ENCODE data around the gene ITGA2. TPM values are rescaled to one million over a fixed set of nuclear protein-coding genes. Genes with fewer than 3 reads are reported as not detected.

Gene ITGA2
- total RNA-seq, 3 donors from 2014 or later: 0.80 to 33.7 (median 11.8) TPM

- Histone ChIP-seq H3K4me1 (no peaks in the 10 kb centered on the region), H3K4me3 (no peak overlapping the region), H3K27ac (no peak overlapping the region), H3K36me3 (no peaks in the 10 kb centered on the region), H3K27me3 (no peaks in the 10 kb centered on the region), H3K9me3 (no peaks in the 10 kb centered on the region)
- TF ChIP-seq POLR2A (IDR thresholded peaks at IDR 0.05): no peak
- no peak for TF ChIP-seq POLR2AphosphoS5 (IDR thresholded peaks at IDR 0.05)
- TF ChIP-seq CTCF (IDR thresholded peaks at IDR 0.05): no peak
- DNase-seq (ENCODE audit: low spot score in 2 of 2): no peak
- intact Hi-C loops (cut with DNase I; ENCODE audit: low total_unique reads): no loop called here
Observed at GRCh38 chr5:52994266-52994665, 5.1 kb downstream of the ITGA2 start.

GRCh38 chr5:52995095-52995494 lies 5.9 kb downstream of the ITGA2 start:
- TF ChIP-seq CTCF (IDR thresholded peaks at IDR 0.05) (no peak), POLR2A (IDR thresholded peaks at IDR 0.05) (no peak), POLR2AphosphoS5 (IDR thresholded peaks at IDR 0.05) (no peak)
- Histone ChIP-seq H3K9me3 (no peaks in the 10 kb centered on the region), H3K4me3 (no peak overlapping the region), H3K27me3 (no peaks in the 10 kb centered on the region), H3K36me3 (no peaks in the 10 kb centered on the region), H3K4me1 (no peaks in the 10 kb centered on the region), H3K27ac (no peak overlapping the region)
- DNase-seq (ENCODE audit: low spot score in 2 of 2): no peak
- intact Hi-C loops (cut with DNase I; ENCODE audit: low total_unique reads): no loop called here

GRCh38 chr5:52995914-52996313 lies 6.8 kb downstream of the ITGA2 start:
- H3K9me3 ChIP-seq: no peaks in the 10 kb centered on the region
- intact Hi-C loops (cut with DNase I; ENCODE audit: low total_unique reads): no loop called here
- no peak overlapping the region for H3K4me3 ChIP-seq
- no peaks in the 10 kb centered on the region for H3K27me3 ChIP-seq
- no peaks in the 10 kb centered on the region for H3K4me1 ChIP-seq
- H3K36me3 ChIP-seq: no peaks in the 10 kb centered on the region
- no peak for DNase-seq (ENCODE audit: low spot score in 2 of 2)
- H3K27ac ChIP-seq: peak overlapping the region in 1 of 2 donors; percentile 57
- no peak for TF ChIP-seq POLR2AphosphoS5 (IDR thresholded peaks at IDR 0.05)

- peak overlapping the region; percentile 56 to 57 for H3K27ac ChIP-seq
- H3K4me3 ChIP-seq: no peak overlapping the region
- H3K4me1 ChIP-seq: no peaks in the 10 kb centered on the region
- H3K9me3 ChIP-seq: no peaks in the 10 kb centered on the region
- DNase-seq (ENCODE audit: low spot score in 2 of 2): no peak
- intact Hi-C loops (cut with DNase I; ENCODE audit: low total_unique reads): no loop called here
- H3K36me3 ChIP-seq: no peaks in the 10 kb centered on the region
- no peaks in the 10 kb centered on the region for H3K27me3 ChIP-seq
- TF ChIP-seq CTCF (IDR thresholded peaks at IDR 0.05) (no peak), POLR2AphosphoS5 (IDR thresholded peaks at IDR 0.05) (no peak), POLR2A (IDR thresholded peaks at IDR 0.05) (no peak)
Observed at GRCh38 chr5:52996979-52997378, 7.8 kb downstream of the ITGA2 start.

GRCh38 chr5:52997424-52997823 lies 8.3 kb downstream of the ITGA2 start:
- TF ChIP-seq POLR2A (IDR thresholded peaks at IDR 0.05) (no peak), POLR2AphosphoS5 (IDR thresholded peaks at IDR 0.05) (no peak)
- Histone ChIP-seq H3K36me3 (no peaks in the 10 kb centered on the region), H3K9me3 (no peaks in the 10 kb centered on the region), H3K4me1 (no peaks in the 10 kb centered on the region), H3K4me3 (no peak overlapping the region), H3K27me3 (no peaks in the 10 kb centered on the region), H3K27ac (peak overlapping the region; percentile 56)
- DNase-seq (ENCODE audit: low spot score in 2 of 2): no peak
- intact Hi-C loops (cut with DNase I; ENCODE audit: low total_unique reads): no loop called here

GRCh38 chr5:52998552-52999313 lies 9.6 kb downstream of the ITGA2 start:
- no peak overlapping the region for H3K4me3 ChIP-seq
- DNase-seq (ENCODE audit: low spot score in 2 of 2): no peak
- peak overlapping the region; percentile 52 to 56 for H3K27ac ChIP-seq
- no peaks in the 10 kb centered on the region for H3K27me3 ChIP-seq
- intact Hi-C loops (cut with DNase I; ENCODE audit: low total_unique reads): no loop called here
- no peak for TF ChIP-seq POLR2AphosphoS5 (IDR thresholded peaks at IDR 0.05)
- no peak for TF ChIP-seq POLR2A (IDR thresholded peaks at IDR 0.05)
- H3K36me3 ChIP-seq: no peaks in the 10 kb centered on the region
- H3K4me1 ChIP-seq: no peaks in the 10 kb centered on the region
- H3K9me3 ChIP-seq: no peaks in the 10 kb centered on the region
